ENCODE data around the gene CPNE1.

DNA sequence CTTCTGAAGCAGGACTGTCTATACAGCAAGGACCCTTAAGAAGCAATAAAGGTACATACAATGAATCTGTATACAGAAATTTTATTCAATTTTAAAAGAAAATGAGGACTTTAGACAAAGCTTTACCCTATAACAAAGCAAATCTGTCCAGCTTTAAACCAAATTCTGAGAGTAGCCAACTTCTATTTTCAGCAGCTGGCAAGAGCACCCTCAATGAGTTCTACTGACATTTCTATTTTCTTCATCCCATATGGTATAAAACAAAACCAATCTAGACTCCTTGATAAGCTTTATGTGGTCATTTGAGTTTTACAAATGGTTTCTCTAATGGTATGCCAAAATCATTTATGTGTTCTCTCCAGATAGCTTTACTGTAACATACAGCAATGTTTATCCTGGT is 12.7 kb downstream of the CPNE1 start:
- TF ChIP-seq, protein P1, sequence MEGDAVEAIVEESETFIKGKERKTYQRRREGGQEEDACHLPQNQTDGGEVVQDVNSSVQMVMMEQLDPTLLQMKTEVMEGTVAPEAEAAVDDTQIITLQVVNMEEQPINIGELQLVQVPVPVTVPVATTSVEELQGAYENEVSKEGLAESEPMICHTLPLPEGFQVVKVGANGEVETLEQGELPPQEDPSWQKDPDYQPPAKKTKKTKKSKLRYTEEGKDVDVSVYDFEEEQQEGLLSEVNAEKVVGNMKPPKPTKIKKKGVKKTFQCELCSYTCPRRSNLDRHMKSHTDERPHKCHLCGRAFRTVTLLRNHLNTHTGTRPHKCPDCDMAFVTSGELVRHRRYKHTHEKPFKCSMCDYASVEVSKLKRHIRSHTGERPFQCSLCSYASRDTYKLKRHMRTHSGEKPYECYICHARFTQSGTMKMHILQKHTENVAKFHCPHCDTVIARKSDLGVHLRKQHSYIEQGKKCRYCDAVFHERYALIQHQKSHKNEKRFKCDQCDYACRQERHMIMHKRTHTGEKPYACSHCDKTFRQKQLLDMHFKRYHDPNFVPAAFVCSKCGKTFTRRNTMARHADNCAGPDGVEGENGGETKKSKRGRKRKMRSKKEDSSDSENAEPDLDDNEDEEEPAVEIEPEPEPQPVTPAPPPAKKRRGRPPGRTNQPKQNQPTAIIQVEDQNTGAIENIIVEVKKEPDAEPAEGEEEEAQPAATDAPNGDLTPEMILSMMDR (IDR thresholded peaks at IDR 0.05), result no peak
- no peak for TF ChIP-seq ZFX (IDR thresholded peaks at IDR 0.05; ENCODE audit: borderline replicate concordance)
